ENCODE measurements around the gene GRIK4.

Gene GRIK4

GRCh38 chr11:120871194-120871593, 359.6 kb downstream of the GRIK4 start:
- no peak overlapping the region for H3K4me3 ChIP-seq (ENCODE audit: low read length)
- no peak for TF ChIP-seq CTCF (conservative IDR thresholded peaks at IDR 0.05; ENCODE audit: low read length)
- DNase-seq (ENCODE audit: low read depth), result no peak

- no peak overlapping the region for H3K4me3 ChIP-seq (ENCODE audit: low read length)
- DNase-seq (ENCODE audit: low read depth), result no peak
- TF ChIP-seq CTCF (conservative IDR thresholded peaks at IDR 0.05; ENCODE audit: low read length), result no peak
Measured at GRCh38 chr11:120871924-120872323, 360.4 kb downstream of the GRIK4 start.

GRCh38 chr11:120873966-120874735, 362.6 kb downstream of the GRIK4 start:
- no peak for DNase-seq (ENCODE audit: low read depth)
- H3K4me3 ChIP-seq (ENCODE audit: low read length), result no peak overlapping the region
- no peak for TF ChIP-seq CTCF (conservative IDR thresholded peaks at IDR 0.05; ENCODE audit: low read length)

- no peak for DNase-seq (ENCODE audit: low read depth)
- no peak for TF ChIP-seq CTCF (conservative IDR thresholded peaks at IDR 0.05; ENCODE audit: low read length)
Measured at GRCh38 chr11:120875986-120876385, 364.4 kb downstream of the GRIK4 start.

GRCh38 chr11:120877746-120878365, 366.3 kb downstream of the GRIK4 start:
- no peak for TF ChIP-seq CTCF (conservative IDR thresholded peaks at IDR 0.05; ENCODE audit: low read length)
- DNase-seq (ENCODE audit: low read depth), result no peak
- no peak overlapping the region for H3K4me3 ChIP-seq (ENCODE audit: low read length)

More at GRCh38 chr11:120875986-120876385, 364.4 kb downstream of the GRIK4 start:
- no peak overlapping the region for H3K4me3 ChIP-seq (ENCODE audit: low read length)

- DNase-seq (ENCODE audit: low read depth), result no peak
- no peak overlapping the region for H3K4me3 ChIP-seq (ENCODE audit: low read length)
- no peak for TF ChIP-seq CTCF (conservative IDR thresholded peaks at IDR 0.05; ENCODE audit: low read length)
Measured at GRCh38 chr11:120878781-120879180, 367.2 kb downstream of the GRIK4 start.
